Measurements from ENCODE around the gene BRIP1. TPM values are rescaled to one million over a fixed set of nuclear protein-coding genes. Genes with fewer than 3 reads are reported as not detected.

BRIP1 gene
- total and polyA plus RNA-seq, 9 of the 15 experiments (the other 6 are each of a cell fraction or from before 2014, with no cell fraction given): 2.4 to 17.5 (median 11.2) TPM

DNA sequence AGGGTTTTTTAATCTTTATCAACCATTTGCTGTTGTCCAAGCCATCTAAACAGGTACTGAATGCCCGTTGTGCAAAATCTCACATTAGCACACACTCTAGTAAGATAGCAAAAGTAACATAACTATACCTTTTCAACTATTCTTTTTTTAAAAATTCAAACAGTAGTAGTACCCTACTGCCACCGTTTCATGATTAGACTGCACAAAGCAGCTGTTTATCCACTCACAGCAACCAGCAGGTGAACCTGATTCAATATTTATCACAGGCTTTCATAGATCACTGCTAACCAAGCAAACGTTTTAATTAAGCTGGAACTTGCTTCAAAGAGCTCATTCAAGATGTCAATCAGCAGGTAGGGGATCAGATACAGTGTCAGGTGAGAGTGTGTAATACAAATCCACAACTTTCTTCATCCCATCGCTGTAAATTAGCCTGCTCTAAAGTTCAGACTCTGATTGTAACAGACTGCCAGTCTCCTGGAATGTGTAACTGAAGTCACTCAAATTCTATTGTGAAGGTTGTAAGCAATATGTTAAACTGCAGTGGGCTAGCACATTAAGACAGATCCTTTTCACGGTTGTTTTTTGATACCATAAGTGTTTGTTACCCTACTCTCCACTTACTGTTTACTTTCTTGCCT, 47.3 kb downstream of the BRIP1 start:
- Histone ChIP-seq H3K9me1 (ENCODE audit: control insufficient read depth, insufficient read depth, low read length) (no peaks in the 10 kb centered on the region), H3K79me2 (ENCODE audit: control insufficient read depth, insufficient read depth, low read length) (no peaks in the 10 kb centered on the region), H3K9ac (ENCODE audit: insufficient read depth in 1 of 2, low read depth in 2 of 2, low read length in 2 of 2) (no peak overlapping the region), H3K4me3 (no peak overlapping the region), H2AFZ (ENCODE audit: low read depth, low read length) (no peak overlapping the region), H3K4me1 (replicated peaks in 1 of 2; ENCODE audit: control insufficient read depth in 2 of 2, insufficient read depth in 2 of 2, low read length in 2 of 2) (no peaks in the 10 kb centered on the region), H4K20me1 (replicated peaks; ENCODE audit: control insufficient read depth, insufficient read depth, low read length) (no peaks in the 10 kb centered on the region), H3K9me3 (replicated peaks; ENCODE audit: control insufficient read depth, insufficient read depth, low read depth, low read length) (no peaks in the 10 kb centered on the region), H3K36me3 (ENCODE audit: control insufficient read depth, insufficient read depth, low read length) (peaks cover 9% of the 10 kb centered on the region), H3K27me3 (ENCODE audit: control insufficient read depth in 2 of 2, insufficient read depth in 2 of 2, low read length in 2 of 2) (no peaks in the 10 kb centered on the region), H3K27ac (ENCODE audit: extremely low read depth, low read depth, low read length) (no peak overlapping the region), H3K4me2 (ENCODE audit: insufficient read depth, low read length) (no peak overlapping the region)
- FAIRE-seq: peak; percentile 32
- WGBS (ENCODE audit: insufficient coverage, low coverage, missing lambda C conversion rate): 43% methylated on average over 5 of the region's 5 CpGs
- in situ Hi-C loops (cut with MboI): no loop called here
- no peak for DNase-seq (ENCODE audit: extremely low read depth in 1 of 4, low spot score in 3 of 4)
- no TSS peak for BruUV-seq (replicated peaks)
- POLR2A ChIA-PET: interaction anchor here (1.8 kb wide), 1 partner anchor 9 kb away, joined by 5 read pairs; no protein-coding TSS in a partner anchor
- CTCF ChIA-PET (ENCODE audit: low intra/inter-chr PET ratio): no interaction called here
- ATAC-seq: no peak
- intact Hi-C loops (cut with micrococcal nuclease): no loop called here
- no peak for TF ChIP-seq ZNF668 (CRISPR knock-in tag; IDR thresholded peaks at IDR 0.05)
- TF ChIP-seq ZBTB11 (CRISPR knock-in tag; IDR thresholded peaks at IDR 0.05): peak in 1 of 3 experiments; percentile 56; a peak in 1 of 6 replicates
- no peak for TF ChIP-seq RBM34 (IDR thresholded peaks at IDR 0.05; ENCODE audit: borderline replicate concordance, insufficient read depth, low read length)
- TF ChIP-seq, protein P1, sequence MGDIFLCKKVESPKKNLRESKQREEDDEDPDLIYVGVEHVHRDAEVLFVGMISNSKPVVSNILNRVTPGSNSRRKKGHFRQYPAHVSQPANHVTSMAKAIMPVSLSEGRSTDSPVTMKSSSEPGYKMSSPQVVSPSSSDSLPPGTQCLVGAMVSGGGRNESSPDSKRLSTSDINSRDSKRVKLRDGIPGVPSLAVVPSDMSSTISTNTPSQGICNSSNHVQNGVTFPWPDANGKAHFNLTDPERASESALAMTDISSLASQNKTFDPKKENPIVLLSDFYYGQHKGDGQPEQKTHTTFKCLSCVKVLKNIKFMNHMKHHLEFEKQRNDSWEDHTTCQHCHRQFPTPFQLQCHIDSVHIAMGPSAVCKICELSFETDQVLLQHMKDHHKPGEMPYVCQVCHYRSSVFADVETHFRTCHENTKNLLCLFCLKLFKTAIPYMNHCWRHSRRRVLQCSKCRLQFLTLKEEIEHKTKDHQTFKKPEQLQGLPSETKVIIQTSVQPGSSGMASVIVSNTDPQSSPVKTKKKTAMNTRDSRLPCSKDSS (IDR thresholded peaks at IDR 0.05; ENCODE audit: low read depth, partially characterized antibody): no peak
- no peak for TF ChIP-seq PHF21A (IDR thresholded peaks at IDR 0.05; ENCODE audit: borderline replicate concordance, low read depth)
- no peak for TF ChIP-seq ADNP (tag; IDR thresholded peaks at IDR 0.05)
- no peak for TF ChIP-seq ZBTB2 (IDR thresholded peaks at IDR 0.05)
- no peak for TF ChIP-seq ZNF143 (CRISPR knock-in tag; IDR thresholded peaks at IDR 0.05)
- TF ChIP-seq ZNF75A (CRISPR knock-in tag; IDR thresholded peaks at IDR 0.05): no peak
- no peak for TF ChIP-seq HMG20B (CRISPR knock-in tag; IDR thresholded peaks at IDR 0.05)
- TF ChIP-seq CHD2 (IDR thresholded peaks at IDR 0.05; ENCODE audit: low read depth, low read length): no peak
- no peak for TF ChIP-seq ETV6 (IDR thresholded peaks at IDR 0.05; ENCODE audit: borderline replicate concordance in 1 of 2, low read depth in 2 of 2, low read length in 1 of 2)
- no peak for TF ChIP-seq ETV6 (CRISPR knock-in tag; IDR thresholded peaks at IDR 0.05; ENCODE audit: borderline replicate concordance)
- no peak for TF ChIP-seq PURB (CRISPR knock-in tag; IDR thresholded peaks at IDR 0.05; ENCODE audit: low read depth)
- TF ChIP-seq EWSR1 (IDR thresholded peaks at IDR 0.05; ENCODE audit: borderline replicate concordance, low read depth, partially characterized antibody): peak; percentile 57
- no peak for TF ChIP-seq JUNB (CRISPR knock-in tag; conservative IDR thresholded peaks at IDR 0.05)
